Colon (tissue), 2 donors: ENCODE results near the gene NRXN3.

Experiments used
- FAIRE-seq: peaks from 2 replicates; lab custom pipeline; 2012; peaks lifted over from hg19 to GRCh38; lab: Jason Lieb, UNC
- donor health status: control.
- donor health status: control.

The NRXN3 gene

GRCh38 chr14:78834766-78835451 lies 664.7 kb downstream of the NRXN3 start:
- FAIRE-seq = no peak

GRCh38 chr14:78835909-78836308 lies 665.7 kb downstream of the NRXN3 start:
- FAIRE-seq = no peak

GRCh38 chr14:78836777-78837176 lies 666.6 kb downstream of the NRXN3 start:
- FAIRE-seq = no peak

GRCh38 chr14:78838959-78839358 lies 668.8 kb downstream of the NRXN3 start:
- no peak for FAIRE-seq

- FAIRE-seq = no peak
Measured at GRCh38 chr14:78840898-78841297, 670.7 kb downstream of the NRXN3 start.

- FAIRE-seq = no peak
Measured at GRCh38 chr14:78847801-78848200, 677.6 kb downstream of the NRXN3 start.

GRCh38 chr14:78848234-78848820 lies 678.2 kb downstream of the NRXN3 start:
- FAIRE-seq = no peak

- FAIRE-seq = no peak
Measured at GRCh38 chr14:78849952-78850351, 679.8 kb downstream of the NRXN3 start.

GRCh38 chr14:78851189-78851588 lies 681.0 kb downstream of the NRXN3 start:
- no peak for FAIRE-seq

- no peak for FAIRE-seq
Measured at GRCh38 chr14:78852040-78852439, 681.9 kb downstream of the NRXN3 start.

- FAIRE-seq = no peak
Measured at GRCh38 chr14:78857974-78858373, 687.8 kb downstream of the NRXN3 start.

- FAIRE-seq = no peak
Measured at GRCh38 chr14:78863143-78863542, 693.0 kb downstream of the NRXN3 start.

GRCh38 chr14:78872837-78873236 lies 702.7 kb downstream of the NRXN3 start:
- FAIRE-seq = no peak

- FAIRE-seq = no peak
Measured at GRCh38 chr14:78873581-78873980, 703.4 kb downstream of the NRXN3 start.

- FAIRE-seq = no peak
Measured at GRCh38 chr14:78875049-78875448, 704.9 kb downstream of the NRXN3 start.

- no peak for FAIRE-seq
Measured at GRCh38 chr14:78885884-78886283, 715.7 kb downstream of the NRXN3 start.

- FAIRE-seq = no peak
Measured at GRCh38 chr14:78897443-78897842, 727.3 kb downstream of the NRXN3 start.

GRCh38 chr14:78902010-78902623 lies 731.9 kb downstream of the NRXN3 start:
- FAIRE-seq = no peak

GRCh38 chr14:78904094-78904493 lies 733.9 kb downstream of the NRXN3 start:
- FAIRE-seq = no peak

GRCh38 chr14:78917462-78917861 lies 747.3 kb downstream of the NRXN3 start:
- no peak for FAIRE-seq

- FAIRE-seq = no peak
Measured at GRCh38 chr14:78921856-78922255, 751.7 kb downstream of the NRXN3 start.

- FAIRE-seq = no peak
Measured at GRCh38 chr14:78927261-78927660, 757.1 kb downstream of the NRXN3 start.

GRCh38 chr14:78933166-78933565 lies 763.0 kb downstream of the NRXN3 start:
- no peak for FAIRE-seq
